ENCODE measurements around the gene CCNF. TPM values are rescaled to one million over a fixed set of nuclear protein-coding genes. Genes with fewer than 3 reads are reported as not detected.

Gene CCNF
- polyA plus RNA-seq, 2 of the 4 experiments (the other 2 are of a cell fraction): 6.5 to 14.4 TPM

DNA sequence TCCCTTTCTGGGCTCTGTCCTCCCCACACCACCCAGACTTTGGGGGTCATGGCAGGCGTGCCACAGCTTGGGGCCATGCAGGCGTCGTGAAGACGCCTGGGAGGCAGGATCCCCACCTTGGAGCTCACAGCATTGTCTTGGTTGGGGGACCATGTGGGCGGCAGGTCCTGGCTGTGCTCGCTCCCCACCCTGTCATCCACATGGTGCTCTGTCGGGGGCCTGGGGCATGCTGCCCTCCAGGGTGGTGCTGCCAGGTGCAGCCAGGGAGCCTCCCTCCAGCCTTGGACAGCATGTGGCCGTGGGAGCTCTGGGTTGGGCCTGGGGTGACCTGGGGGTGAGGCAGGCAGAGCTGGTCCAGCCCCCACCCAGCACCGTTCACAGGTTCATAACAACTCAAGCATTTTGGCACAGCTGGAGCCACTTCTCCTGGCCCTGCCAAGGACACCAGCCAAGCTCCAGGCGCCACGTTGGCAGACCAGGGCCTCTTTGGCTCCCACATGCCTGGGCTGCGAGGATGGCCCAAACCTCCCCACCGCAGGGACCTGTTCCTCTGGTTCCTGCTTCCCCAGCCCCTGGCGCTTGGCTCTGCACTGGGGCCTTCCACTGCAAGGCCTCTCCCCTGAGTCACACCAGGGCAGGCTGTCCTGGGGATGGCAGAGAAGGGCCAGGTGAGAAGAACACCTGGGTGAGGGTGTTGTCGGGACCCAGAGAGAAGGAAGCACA, 69.4 kb downstream of the CCNF start:
- Histone ChIP-seq H3K9me3 (no peaks in the 10 kb centered on the region), H3K4me1 (peaks cover 28% of the 10 kb centered on the region), H3K4me2 (no peak overlapping the region), H3K4me3 (no peak overlapping the region), H3K27ac (no peak overlapping the region)
- POLR2A ChIA-PET: no interaction called here
- FAIRE-seq (no peak), ATAC-seq (no peak), DNase-seq (ENCODE audit: low read depth in 1 of 2, low spot score in 1 of 2) (no peak)
- WGBS (ENCODE audit: missing lambda C conversion rate): 91% methylated on average over 11 of the region's 15 CpGs
- TF ChIP-seq NPAS2 (CRISPR knock-in tag; IDR thresholded peaks at IDR 0.05; ENCODE audit: borderline replicate concordance): no peak
- no peak for TF ChIP-seq ZC3H11A (IDR thresholded peaks at IDR 0.05)
- TF ChIP-seq, protein P1, sequence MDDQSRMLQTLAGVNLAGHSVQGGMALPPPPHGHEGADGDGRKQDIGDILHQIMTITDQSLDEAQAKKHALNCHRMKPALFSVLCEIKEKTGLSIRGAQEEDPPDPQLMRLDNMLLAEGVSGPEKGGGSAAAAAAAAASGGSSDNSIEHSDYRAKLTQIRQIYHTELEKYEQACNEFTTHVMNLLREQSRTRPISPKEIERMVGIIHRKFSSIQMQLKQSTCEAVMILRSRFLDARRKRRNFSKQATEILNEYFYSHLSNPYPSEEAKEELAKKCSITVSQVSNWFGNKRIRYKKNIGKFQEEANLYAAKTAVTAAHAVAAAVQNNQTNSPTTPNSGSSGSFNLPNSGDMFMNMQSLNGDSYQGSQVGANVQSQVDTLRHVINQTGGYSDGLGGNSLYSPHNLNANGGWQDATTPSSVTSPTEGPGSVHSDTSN (IDR thresholded peaks at IDR 0.05): no peak
- no peak for TF ChIP-seq FOSB (CRISPR knock-in tag; IDR thresholded peaks at IDR 0.05)
- TF ChIP-seq FOXS1 (CRISPR knock-in tag; IDR thresholded peaks at IDR 0.05): no peak
- TF ChIP-seq JUNB (IDR thresholded peaks at IDR 0.05): no peak
- no peak for TF ChIP-seq MAZ (IDR thresholded peaks at IDR 0.05; ENCODE audit: borderline replicate concordance, low read depth, low read length)
- TF ChIP-seq CEBPB (IDR thresholded peaks at IDR 0.05): no peak
- TF ChIP-seq CHD2 (IDR thresholded peaks at IDR 0.05; ENCODE audit: low read length, partially characterized antibody): no peak
- TF ChIP-seq EP300 (IDR thresholded peaks at IDR 0.05): no peak
- TF ChIP-seq CBX2 (IDR thresholded peaks at IDR 0.05; ENCODE audit: borderline replicate concordance, low read depth): no peak
- TF ChIP-seq RCOR1 (IDR thresholded peaks at IDR 0.05; ENCODE audit: low read depth, low read length): no peak
- TF ChIP-seq HEYL (CRISPR knock-in tag; IDR thresholded peaks at IDR 0.05): no peak
- TF ChIP-seq E2F6 (IDR thresholded peaks at IDR 0.05; ENCODE audit: borderline replicate concordance, low read depth): no peak
- TF ChIP-seq KDM1A (IDR thresholded peaks at IDR 0.05; ENCODE audit: low read depth): no peak
- CTCF ChIA-PET: interaction anchor here (0.6 to 6.4 kb wide), 5 partner anchors 12 to 304 kb away, joined by 3 to 98 read pairs (median 3); partner anchors contain the start of gene ABCA3

DNA sequence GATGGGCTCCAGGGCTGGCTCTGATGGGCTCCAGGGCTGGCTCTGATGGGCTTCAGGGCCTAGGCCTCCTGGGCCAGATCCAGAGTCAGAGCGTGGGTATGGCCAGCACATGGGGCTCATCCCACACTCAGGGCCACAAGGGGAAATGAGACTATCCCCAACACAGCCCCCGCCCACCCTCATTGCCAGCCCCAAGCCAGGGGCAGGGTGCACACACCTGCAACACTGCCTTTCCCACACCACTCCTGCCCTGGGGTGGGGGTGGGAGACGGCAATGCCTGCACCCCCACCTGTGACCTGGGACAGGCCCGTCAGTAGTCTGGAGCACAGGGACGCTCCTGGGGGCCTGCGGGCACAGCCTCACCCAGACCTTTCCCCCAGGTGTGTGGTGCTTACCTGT, 70.2 kb downstream of the CCNF start:
- TF ChIP-seq NPAS2 (CRISPR knock-in tag; IDR thresholded peaks at IDR 0.05; ENCODE audit: borderline replicate concordance) (no peak), CHD4 (IDR thresholded peaks at IDR 0.05; ENCODE audit: borderline replicate concordance) (no peak), CEBPB (IDR thresholded peaks at IDR 0.05) (no peak), HDAC2 (IDR thresholded peaks at IDR 0.05) (no peak), HOXB5 (CRISPR knock-in tag; IDR thresholded peaks at IDR 0.05) (no peak), CTCF (IDR thresholded peaks at IDR 0.05) (no peak), MAFK (IDR thresholded peaks at IDR 0.05; ENCODE audit: partially characterized antibody) (no peak), SREBF2 (IDR thresholded peaks at IDR 0.05) (no peak), FOSL2 (IDR thresholded peaks at IDR 0.05) (no peak), FOSL2 (CRISPR knock-in tag; IDR thresholded peaks at IDR 0.05) (no peak), ZC3H11A (IDR thresholded peaks at IDR 0.05) (no peak), JUN (IDR thresholded peaks at IDR 0.05) (no peak), GATA3 (IDR thresholded peaks at IDR 0.05; ENCODE audit: borderline replicate concordance) (no peak), HOXB13 (CRISPR knock-in tag; IDR thresholded peaks at IDR 0.05; ENCODE audit: low read depth) (no peak), ESRRA (IDR thresholded peaks at IDR 0.05; ENCODE audit: borderline replicate concordance, low read length) (no peak)
- TF ChIP-seq, protein P1 (IDR thresholded peaks at IDR 0.05): no peak
- ChIA-PET CTCF (interaction anchor here (0.9 to 6.4 kb wide), 7 partner anchors 13 to 305 kb away, joined by 3 to 98 read pairs (median 18); partner anchors contain the start of gene TEDC2), POLR2A (no interaction called here)
- Histone ChIP-seq H3K4me3 (no peak overlapping the region), H3K9me3 (no peaks in the 10 kb centered on the region), H3K4me1 (peaks cover 28% of the 10 kb centered on the region), H3K27ac (no peak overlapping the region), H3K4me2 (no peak overlapping the region)
- FAIRE-seq: no peak
- no peak for DNase-seq (ENCODE audit: low read depth in 1 of 2, low spot score in 1 of 2)
- WGBS (ENCODE audit: missing lambda C conversion rate): 92% methylated on average over 3 of the region's 6 CpGs
- no peak for ATAC-seq
